Liver (tissue), 3 donors: ENCODE data around the gene TSC22D3.

ENCODE experiments used
- ATF3 ChIP-seq: IDR thresholded peaks from 2 replicates; pipeline ENCODE4 v1.6.1; 2016; ENCODE audit warnings: antibody characterized with exemption
- CTCF ChIP-seq: fragments of 150-350 bp; IDR thresholded peaks from 2 replicates; pipeline ENCODE4 v1.5.1; 2017; ENCODE audit warnings: improper control_type of control experiment, low read depth, low read length; ENCODE audit not compliant: missing input control
- FOXA1 ChIP-seq: IDR thresholded peaks from 2 replicates; pipeline ENCODE4 v1.6.1; 2016; ENCODE audit warnings: antibody characterized with exemption
- GABPA ChIP-seq, 2 donors: IDR thresholded peaks in 1 of 2; conservative IDR thresholded peaks in 1 of 2; 2 replicates each; pipeline ENCODE4 v1.6.1; 2016; ENCODE audit warnings: antibody characterized with exemption in 2 of 2, mild to moderate bottlenecking in 1 of 2, moderate library complexity in 1 of 2
- HNF4A ChIP-seq, 2 donors: conservative IDR thresholded peaks; 2 replicates each; pipeline ENCODE4 v1.6.1; 2016; ENCODE audit warnings: antibody characterized with exemption in 2 of 2, mild to moderate bottlenecking in 2 of 2
- HNF4G ChIP-seq: IDR thresholded peaks from 2 replicates; pipeline ENCODE4 v1.6.1; 2016; ENCODE audit warnings: antibody characterized with exemption
- JUND ChIP-seq, 2 donors: IDR thresholded peaks; 2 replicates each; pipeline ENCODE4 v1.6.1; 2016; ENCODE audit warnings: antibody characterized with exemption in 2 of 2
- MAX ChIP-seq: IDR thresholded peaks from 2 replicates; pipeline ENCODE4 v1.6.1; 2016; ENCODE audit warnings: antibody characterized with exemption
- REST ChIP-seq: IDR thresholded peaks from 2 replicates; pipeline ENCODE4 v1.6.1; 2016; ENCODE audit warnings: antibody characterized with exemption, mild to moderate bottlenecking
- RXRA ChIP-seq, 2 donors: IDR thresholded peaks; 2 replicates each; pipeline ENCODE4 v1.6.1; 2017 to 2018; ENCODE audit warnings: antibody characterized with exemption in 2 of 2, mild to moderate bottlenecking in 1 of 2
- SP1 ChIP-seq: IDR thresholded peaks from 2 replicates; pipeline ENCODE4 v1.6.1; 2018; ENCODE audit warnings: antibody characterized with exemption, mild to moderate bottlenecking
- TAF1 ChIP-seq: conservative IDR thresholded peaks from 2 replicates; pipeline ENCODE4 v1.6.1; 2016; ENCODE audit warnings: antibody characterized with exemption, mild to moderate bottlenecking
- YY1 ChIP-seq: IDR thresholded peaks from 2 replicates; pipeline ENCODE4 v1.6.1; 2016; ENCODE audit warnings: antibody characterized with exemption, mild to moderate bottlenecking
- donor health status: healthy.
- donor health status: healthy.

- TF ChIP-seq CTCF (no peak), ATF3 (no peak), TAF1 (no peak), SP1 (no peak), RXRA (IDR thresholded peaks at IDR 0.05) (no peak), FOXA1 (no peak), YY1 (peak; percentile 4), REST (no peak), MAX (no peak), JUND (IDR thresholded peaks at IDR 0.05) (no peak), HNF4G (no peak), HNF4A (conservative IDR thresholded peaks at IDR 0.05) (no peak), GABPA (IDR thresholded peaks at IDR 0.05 in 1 of 2, conservative IDR thresholded peaks at IDR 0.05 in 1 of 2) (no peak)
These were observed 62.4 kb downstream of the TSC22D3 start for GRCh38 chrX:107713203-107713542.
